ENCODE data around the gene FAM210A.

DNA sequence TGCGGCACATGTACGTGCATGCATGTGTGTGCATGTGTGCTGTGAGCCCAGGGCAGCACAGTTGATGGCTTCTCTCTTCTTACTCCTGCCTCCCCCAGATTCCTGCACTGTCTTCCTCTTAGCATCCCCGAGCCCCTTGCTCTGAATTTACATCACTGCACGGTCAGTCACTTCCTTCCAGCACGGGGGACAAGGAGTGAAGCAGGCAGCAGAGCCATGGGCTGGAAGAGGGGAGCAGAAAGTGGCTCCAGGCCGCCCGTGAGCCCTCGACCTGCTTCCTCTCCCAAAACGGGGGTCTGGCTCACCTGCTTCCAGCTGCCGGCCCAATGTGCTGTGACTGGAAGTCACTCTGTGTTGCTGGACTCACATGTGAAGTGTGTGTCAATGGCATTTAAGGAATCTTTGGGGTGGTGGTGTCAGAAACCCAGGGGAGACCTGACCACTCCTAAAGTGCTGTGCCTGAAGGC is 106.1 kb downstream of the FAM210A start:
- TF ChIP-seq, protein P1, sequence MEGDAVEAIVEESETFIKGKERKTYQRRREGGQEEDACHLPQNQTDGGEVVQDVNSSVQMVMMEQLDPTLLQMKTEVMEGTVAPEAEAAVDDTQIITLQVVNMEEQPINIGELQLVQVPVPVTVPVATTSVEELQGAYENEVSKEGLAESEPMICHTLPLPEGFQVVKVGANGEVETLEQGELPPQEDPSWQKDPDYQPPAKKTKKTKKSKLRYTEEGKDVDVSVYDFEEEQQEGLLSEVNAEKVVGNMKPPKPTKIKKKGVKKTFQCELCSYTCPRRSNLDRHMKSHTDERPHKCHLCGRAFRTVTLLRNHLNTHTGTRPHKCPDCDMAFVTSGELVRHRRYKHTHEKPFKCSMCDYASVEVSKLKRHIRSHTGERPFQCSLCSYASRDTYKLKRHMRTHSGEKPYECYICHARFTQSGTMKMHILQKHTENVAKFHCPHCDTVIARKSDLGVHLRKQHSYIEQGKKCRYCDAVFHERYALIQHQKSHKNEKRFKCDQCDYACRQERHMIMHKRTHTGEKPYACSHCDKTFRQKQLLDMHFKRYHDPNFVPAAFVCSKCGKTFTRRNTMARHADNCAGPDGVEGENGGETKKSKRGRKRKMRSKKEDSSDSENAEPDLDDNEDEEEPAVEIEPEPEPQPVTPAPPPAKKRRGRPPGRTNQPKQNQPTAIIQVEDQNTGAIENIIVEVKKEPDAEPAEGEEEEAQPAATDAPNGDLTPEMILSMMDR (IDR thresholded peaks at IDR 0.05) = no peak
- TF ChIP-seq POLR2A (IDR thresholded peaks at IDR 0.05) (no peak), POLR2AphosphoS5 (IDR thresholded peaks at IDR 0.05) (no peak)

All from prostate gland (tissue), 2 donors.